Measurements from ENCODE around the gene NNMT. TPM values are rescaled to one million over a fixed set of nuclear protein-coding genes. Genes with fewer than 3 reads are reported as not detected.

Gene NNMT
- total RNA-seq, 1 experiment from 2014 or later = not detected

DNA sequence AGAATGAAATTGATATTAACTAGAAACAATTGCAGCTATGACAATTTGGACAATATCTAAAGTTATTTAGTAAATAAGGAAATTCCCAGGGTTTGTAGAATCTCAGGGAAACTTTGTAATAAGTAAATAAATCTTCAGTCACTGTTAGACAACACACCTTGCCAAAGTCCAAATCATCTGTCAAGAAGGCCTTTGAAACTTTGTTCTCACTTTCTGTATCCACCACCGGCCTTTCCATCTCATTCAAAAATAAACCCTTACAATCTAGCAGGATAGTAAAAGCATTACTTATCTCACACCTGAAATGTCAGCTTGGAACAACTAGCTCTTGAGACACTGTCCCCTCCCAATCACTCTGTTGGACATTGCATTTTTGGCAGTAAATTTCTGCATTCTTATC, 7.9 kb downstream of the NNMT start (continued):
- no peak for TF ChIP-seq REST (IDR thresholded peaks at IDR 0.05; ENCODE audit: low read depth)
- no peak for TF ChIP-seq SP1 (IDR thresholded peaks at IDR 0.05; ENCODE audit: low read depth)
- TF ChIP-seq YY1 (IDR thresholded peaks at IDR 0.05; ENCODE audit: extremely low read depth, insufficient replicate concordance, low read depth, low read length) = no peak

- Histone ChIP-seq H3K9me2 (ENCODE audit: insufficient read depth) (no peaks in the 10 kb centered on the region), H4K20me1 (ENCODE audit: insufficient read depth) (no peaks in the 10 kb centered on the region), H3K4me1 (ENCODE audit: control insufficient read depth in 1 of 2, insufficient read depth in 2 of 2, low read length in 2 of 2) (no peaks in the 10 kb centered on the region; a peak in 1 of 4 replicates), H3K79me2 (ENCODE audit: insufficient read depth, low read length) (no peaks in the 10 kb centered on the region), H3K9me3 (ENCODE audit: control insufficient read depth in 1 of 2, insufficient read depth in 1 of 2, low read depth in 1 of 2, low read length in 2 of 2) (no peaks in the 10 kb centered on the region), H3K36me3 (ENCODE audit: control insufficient read depth in 1 of 2, insufficient read depth in 2 of 2, low read length in 2 of 2) (no peaks in the 10 kb centered on the region), H2AFZ (ENCODE audit: low read depth, low read length, poor library complexity, severe bottlenecking) (no peak overlapping the region), H3K27me3 (ENCODE audit: insufficient read depth, low read length) (peaks cover 19% of the 10 kb centered on the region; the same call in 1 of the 2 replicates), H3K4me3 (replicated peaks in 1 of 2; ENCODE audit: low read depth in 1 of 2, low read length in 2 of 2) (no peak overlapping the region), H3K9ac (ENCODE audit: low read length) (no peak overlapping the region), H3K4me2 (ENCODE audit: low read length) (no peak overlapping the region), H3K27ac (ENCODE audit: low read depth, low read length) (no peak overlapping the region)
- intact Hi-C loops (cut with micrococcal nuclease) = no loop called here
- TF ChIP-seq SRF (IDR thresholded peaks at IDR 0.05; ENCODE audit: low read depth) (no peak), CEBPB (IDR thresholded peaks at IDR 0.05; ENCODE audit: low read depth) (no peak), POLR2A (IDR thresholded peaks at IDR 0.05; ENCODE audit: borderline replicate concordance, extremely low read depth, insufficient read depth, insufficient read length) (no peak), EZH2 (IDR thresholded peaks at IDR 0.05) (no peak), FOSL1 (IDR thresholded peaks at IDR 0.05; ENCODE audit: low read depth) (no peak), YY1 (IDR thresholded peaks at IDR 0.05; ENCODE audit: extremely low read depth, insufficient replicate concordance, low read depth, low read length) (no peak), ATF3 (IDR thresholded peaks at IDR 0.05) (no peak), REST (IDR thresholded peaks at IDR 0.05; ENCODE audit: low read depth) (no peak), SP1 (IDR thresholded peaks at IDR 0.05; ENCODE audit: low read depth) (no peak), ZFX (IDR thresholded peaks at IDR 0.05) (no peak), CTCF (IDR thresholded peaks at IDR 0.05 in 2 of 3, conservative IDR thresholded peaks at IDR 0.05 in 1 of 3; ENCODE audit: borderline replicate concordance in 1 of 3, insufficient read depth in 1 of 3, low read depth in 2 of 3, low read length in 2 of 3) (no peak), JUND (IDR thresholded peaks at IDR 0.05) (no peak), EZH2phosphoT487 (IDR thresholded peaks at IDR 0.05; ENCODE audit: borderline replicate concordance) (no peak), ZNF274 (IDR thresholded peaks at IDR 0.05; ENCODE audit: low read depth, low read length) (no peak)
- CTCF ChIA-PET = no interaction called here
- RAD21 ChIA-PET (ENCODE audit: low non-redundant PET in 1 of 2, low total read pairs in 2 of 2, uncharacterized antibody in 2 of 2, unreplicated experiment in 2 of 2) = no interaction called here
- ATAC-seq (no peak), DNase-seq (ENCODE audit: low read depth, low spot score) (no peak)
- POLR2A ChIA-PET = no interaction called here
- BruUV-seq (replicated peaks) = no TSS peak
Measured at GRCh38 chr11:114304969-114305368, 8.8 kb downstream of the NNMT start.

All from HCT116 (cell line).